ENCODE measurements around the gene UAP1. TPM values are rescaled to one million over a fixed set of nuclear protein-coding genes. Genes with fewer than 3 reads are reported as not detected.

Gene UAP1
- total and polyA plus RNA-seq, 3 donors from 2014 or later, result 110 to 161 (median 128) TPM

DNA sequence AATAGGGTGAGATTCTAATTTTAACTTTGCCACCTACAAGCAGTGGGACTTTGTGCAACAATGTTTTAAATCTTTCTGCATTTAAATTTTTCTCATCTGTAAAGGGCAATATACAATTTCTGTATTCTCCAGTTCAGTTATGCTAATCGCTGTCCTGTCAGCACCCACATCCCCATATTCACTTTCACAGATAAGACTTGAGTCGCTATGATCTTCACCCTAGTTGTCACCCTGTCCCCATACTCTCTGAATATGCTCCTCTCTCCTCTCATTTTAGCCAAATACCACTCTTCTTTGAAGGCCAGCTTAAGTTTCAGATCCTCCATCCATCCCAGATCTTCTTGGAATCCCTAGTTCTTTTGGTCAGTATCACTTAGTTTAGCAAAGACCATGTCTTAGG is 79.6 kb downstream of the UAP1 start:
- H3K27ac ChIP-seq, result no peak overlapping the region
- no peaks in the 10 kb centered on the region for H3K9me3 ChIP-seq
- intact Hi-C loops (cut with DNase I; ENCODE audit: low total_unique reads), result no loop called here
- H3K4me1 ChIP-seq, result no peaks in the 10 kb centered on the region
- H3K4me3 ChIP-seq, result no peak overlapping the region
- DNase-seq, result no peak
- no peak for TF ChIP-seq POLR2A (IDR thresholded peaks at IDR 0.05)
- TF ChIP-seq, protein P1, sequence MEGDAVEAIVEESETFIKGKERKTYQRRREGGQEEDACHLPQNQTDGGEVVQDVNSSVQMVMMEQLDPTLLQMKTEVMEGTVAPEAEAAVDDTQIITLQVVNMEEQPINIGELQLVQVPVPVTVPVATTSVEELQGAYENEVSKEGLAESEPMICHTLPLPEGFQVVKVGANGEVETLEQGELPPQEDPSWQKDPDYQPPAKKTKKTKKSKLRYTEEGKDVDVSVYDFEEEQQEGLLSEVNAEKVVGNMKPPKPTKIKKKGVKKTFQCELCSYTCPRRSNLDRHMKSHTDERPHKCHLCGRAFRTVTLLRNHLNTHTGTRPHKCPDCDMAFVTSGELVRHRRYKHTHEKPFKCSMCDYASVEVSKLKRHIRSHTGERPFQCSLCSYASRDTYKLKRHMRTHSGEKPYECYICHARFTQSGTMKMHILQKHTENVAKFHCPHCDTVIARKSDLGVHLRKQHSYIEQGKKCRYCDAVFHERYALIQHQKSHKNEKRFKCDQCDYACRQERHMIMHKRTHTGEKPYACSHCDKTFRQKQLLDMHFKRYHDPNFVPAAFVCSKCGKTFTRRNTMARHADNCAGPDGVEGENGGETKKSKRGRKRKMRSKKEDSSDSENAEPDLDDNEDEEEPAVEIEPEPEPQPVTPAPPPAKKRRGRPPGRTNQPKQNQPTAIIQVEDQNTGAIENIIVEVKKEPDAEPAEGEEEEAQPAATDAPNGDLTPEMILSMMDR (IDR thresholded peaks at IDR 0.05), result no peak
- WGBS, 2 donors, result 91 to 94% methylated on average over 2 of the region's 2 CpGs
- no peaks in the 10 kb centered on the region for H3K36me3 ChIP-seq (ENCODE audit: low read depth, missing control alignments)
- no peaks in the 10 kb centered on the region for H3K27me3 ChIP-seq

DNA sequence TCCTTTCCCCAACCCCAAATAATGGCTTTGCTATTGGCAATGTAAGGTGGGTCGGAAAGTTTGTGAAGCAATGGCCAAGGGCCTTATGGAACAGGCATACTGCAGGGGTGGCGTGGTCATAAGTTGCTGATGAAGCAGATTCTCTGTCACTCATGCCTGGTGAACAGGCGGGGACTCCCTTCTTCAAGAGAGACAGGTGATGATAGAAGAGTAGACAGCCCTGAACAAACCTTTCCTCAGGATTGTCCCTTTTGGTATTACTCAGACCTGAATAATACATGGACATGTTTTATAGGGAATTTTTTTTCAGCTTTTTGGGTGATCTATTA is 83.4 kb downstream of the UAP1 start:
- no peak for TF ChIP-seq POLR2A (IDR thresholded peaks at IDR 0.05)
- TF ChIP-seq, protein P1 (IDR thresholded peaks at IDR 0.05), result no peak
- H3K27ac ChIP-seq, result no peak overlapping the region
- no peaks in the 10 kb centered on the region for H3K9me3 ChIP-seq
- no peak overlapping the region for H3K4me3 ChIP-seq
- no peaks in the 10 kb centered on the region for H3K36me3 ChIP-seq (ENCODE audit: low read depth, missing control alignments)
- H3K4me1 ChIP-seq, result no peaks in the 10 kb centered on the region
- no peaks in the 10 kb centered on the region for H3K27me3 ChIP-seq
- 95 to 100% methylated on average over 3 of the region's 3 CpGs for WGBS, 2 donors
- DNase-seq, result no peak
- intact Hi-C loops (cut with DNase I; ENCODE audit: low total_unique reads), result no loop called here

DNA sequence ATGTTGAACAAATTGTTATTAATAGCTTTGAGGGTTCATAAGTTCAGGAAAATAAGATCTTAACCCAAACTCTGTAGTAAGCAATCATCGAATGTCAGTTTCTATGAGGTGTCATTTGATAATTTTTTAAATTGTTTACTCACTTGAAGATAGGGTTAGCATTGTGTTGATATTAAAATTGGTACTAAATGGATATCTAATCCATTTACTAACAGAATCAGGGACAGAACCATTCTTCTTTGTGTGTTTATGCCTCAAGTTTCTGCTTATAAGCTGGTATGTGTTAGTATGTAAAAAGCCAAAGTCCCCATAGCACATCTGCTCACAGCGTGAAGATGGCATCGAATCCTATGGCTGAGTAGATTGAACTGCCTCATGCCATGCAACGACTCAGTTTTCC is 84.1 kb downstream of the UAP1 start:
- Histone ChIP-seq H3K27ac (no peak overlapping the region), H3K36me3 (ENCODE audit: low read depth, missing control alignments) (no peaks in the 10 kb centered on the region), H3K4me1 (no peaks in the 10 kb centered on the region), H3K27me3 (no peaks in the 10 kb centered on the region), H3K9me3 (no peaks in the 10 kb centered on the region), H3K4me3 (no peak overlapping the region)
- no peak for DNase-seq
- 90 to 92% methylated on average over 4 of the region's 4 CpGs for WGBS, 2 donors
- no peak for TF ChIP-seq POLR2A (IDR thresholded peaks at IDR 0.05)
- intact Hi-C loops (cut with DNase I; ENCODE audit: low total_unique reads), result no loop called here

DNA sequence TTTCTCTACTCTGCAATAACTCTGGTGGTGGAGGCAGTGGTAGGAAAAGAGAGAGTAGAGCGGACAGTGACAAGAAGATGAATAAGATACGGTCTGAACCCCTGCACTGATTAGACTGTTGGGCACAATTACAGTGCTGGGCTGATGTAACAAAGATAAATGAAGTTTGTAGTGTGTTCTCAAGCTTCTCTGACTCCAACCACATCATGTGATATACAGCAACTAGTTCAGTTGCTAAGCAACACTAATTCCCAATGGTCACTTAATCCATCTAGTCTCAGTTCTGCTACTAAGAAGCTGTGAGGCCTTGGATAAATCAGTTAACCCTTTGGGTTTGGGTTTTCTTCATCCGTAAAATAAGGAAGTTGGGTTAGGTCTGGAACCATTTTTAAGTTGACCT is 88.1 kb downstream of the UAP1 start:
- 84 to 87% methylated on average over 3 of the region's 3 CpGs for WGBS, 2 donors
- Histone ChIP-seq H3K36me3 (ENCODE audit: low read depth, missing control alignments) (no peaks in the 10 kb centered on the region), H3K9me3 (no peaks in the 10 kb centered on the region), H3K4me1 (no peaks in the 10 kb centered on the region), H3K27ac (no peak overlapping the region), H3K27me3 (no peaks in the 10 kb centered on the region), H3K4me3 (no peak overlapping the region)
- intact Hi-C loops (cut with DNase I; ENCODE audit: low total_unique reads), result no loop called here
- TF ChIP-seq, protein P1 (IDR thresholded peaks at IDR 0.05), result no peak
- no peak for TF ChIP-seq POLR2A (IDR thresholded peaks at IDR 0.05)
- DNase-seq, result no peak

Small RNAs within 50 kb of the gene (small RNA-seq; reads per million reads assigned to genes)
- 0 reads per million in 2 donors for gene UQCRBP2

Other genes with a start within 250 kb of the UAP1 start
- 10 to 100 TPM; 12.7 to 20.0 TPM for gene SPATA46, start 184.9 kb upstream of the UAP1 start, total RNA-seq
- 72.9 TPM for gene SPATA46, start 184.9 kb upstream of the UAP1 start, polyA plus RNA-seq (ENCODE audit: insufficient read depth, low read depth, low replicate concordance)
- 1 to 10 TPM; 4.2 to 7.5 TPM for gene C1orf226, start 180.0 kb upstream of the UAP1 start, total RNA-seq
- gene C1orf226, start 180.0 kb upstream of the UAP1 start, polyA plus RNA-seq (ENCODE audit: insufficient read depth, low read depth, low replicate concordance), result 6.5 TPM
- 1 to 10 TPM in 1 of 2 donors, under 1 TPM in 1; 0.62 to 1.3 TPM for gene SH2D1B, start 149.6 kb upstream of the UAP1 start, total RNA-seq
- gene SH2D1B, start 149.6 kb upstream of the UAP1 start, polyA plus RNA-seq (ENCODE audit: insufficient read depth, low read depth, low replicate concordance), result 0.59 TPM
- 10 to 100 TPM; 35.8 to 36.9 TPM for gene UHMK1, start 63.9 kb upstream of the UAP1 start, total RNA-seq
- 23.2 TPM for gene UHMK1, start 63.9 kb upstream of the UAP1 start, polyA plus RNA-seq (ENCODE audit: insufficient read depth, low read depth, low replicate concordance)
- gene DDR2, start 70.7 kb downstream of the UAP1 start, total RNA-seq, result 1 to 10 TPM; 9.0 to 9.2 TPM
- 13.2 TPM for gene DDR2, start 70.7 kb downstream of the UAP1 start, polyA plus RNA-seq (ENCODE audit: insufficient read depth, low read depth, low replicate concordance)
- gene HSD17B7, start 229.0 kb downstream of the UAP1 start, total RNA-seq, result 10 to 100 TPM in 1 of 2 donors, 1 to 10 TPM in 1; 9.8 to 10.7 TPM
- gene HSD17B7, start 229.0 kb downstream of the UAP1 start, polyA plus RNA-seq (ENCODE audit: insufficient read depth, low read depth, low replicate concordance), result 7.9 TPM